OCI-LY3 (cell line): Measurements from ENCODE around the gene SMC1B.

ENCODE experiments used
- CTCF ChIP-seq: fragments of 200-600, 300-600 bp; sonication (generic); IDR thresholded peaks from 2 replicates; pipeline ENCODE4 v1.5.1; 2014; ENCODE audit warnings: antibody characterized with exemption, low read length, low read depth
- EZH2phosphoT487 ChIP-seq: fragments of 200-600 bp; shearing (Covaris generic); IDR thresholded peaks from 2 replicates; pipeline ENCODE4 v1.6.1; 2018; ENCODE audit warnings: antibody characterized with exemption, mixed run types, low read depth

GRCh38 chr22:45338795-45339194 lies 74.6 kb downstream of the SMC1B start:
- TF ChIP-seq EZH2phosphoT487 (no peak), CTCF (no peak)
